NCI-H2107 treated with DMSO at 0.1 percent for 48 hours (cell line): Measurements from ENCODE around the gene TMEM235.
A peak's percentile ranks its signal among the peaks of the same experiment; 100 is the strongest.

ENCODE experiments used
- DNase-seq: peaks from one replicate; lab custom pipeline; 2025; ENCODE audit not compliant: unreplicated experiment; lab: John Stamatoyannopoulos, UW

Gene TMEM235

GRCh38 chr17:78230996-78231935, at the start of gene TMEM235:
Gene TMEM235 (plus strand): TSS chr17:78231631. CDS start chr17:78232024, 393 bp downstream.
- no peak for DNase-seq

DNA sequence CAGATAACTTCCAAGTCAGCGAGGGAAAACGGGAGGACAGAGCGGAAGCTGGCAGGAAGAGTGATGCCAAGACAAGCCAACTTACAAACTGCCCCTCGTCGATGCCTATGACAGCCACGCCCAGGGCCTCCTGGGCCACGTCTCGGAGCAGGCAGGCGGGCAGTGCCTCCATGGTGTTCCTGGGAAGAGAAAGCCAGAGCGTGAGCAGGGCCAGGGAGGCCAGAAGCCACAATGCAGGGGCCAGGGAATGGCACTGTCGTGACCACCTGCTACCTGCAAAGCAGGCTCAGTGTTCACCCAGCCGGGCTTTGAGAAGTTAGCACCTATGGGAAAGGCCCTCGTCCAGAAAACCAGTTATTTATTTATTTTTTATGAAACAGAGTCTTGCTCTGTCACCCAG, 48.9 kb upstream of the TMEM235 start:
- DNase-seq: no peak

GRCh38 chr17:78183916-78184315, 47.5 kb upstream of the TMEM235 start:
- no peak for DNase-seq

DNA sequence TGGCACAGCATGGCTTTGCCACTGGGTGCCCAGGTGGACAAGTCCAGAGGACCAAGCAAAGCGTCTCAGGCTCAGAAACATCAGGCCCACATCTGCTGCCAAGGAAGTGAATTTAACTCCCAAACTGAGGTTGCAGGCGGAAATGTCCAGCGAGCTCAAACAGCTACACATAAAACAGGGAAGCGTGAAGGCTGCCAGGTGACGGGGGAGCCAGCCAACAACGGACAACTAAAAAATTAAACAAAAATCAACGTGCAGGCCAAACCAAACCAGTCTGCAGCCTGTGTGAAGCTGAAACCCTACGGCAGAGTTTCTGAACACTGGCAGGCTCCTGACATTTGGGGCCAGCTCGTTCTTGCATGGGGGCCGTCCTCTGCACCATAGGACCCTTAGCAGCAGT, 47.1 kb upstream of the TMEM235 start:
- no peak for DNase-seq

GRCh38 chr17:78184868-78185267, 46.6 kb upstream of the TMEM235 start:
- no peak for DNase-seq

- DNase-seq: no peak
Observed at GRCh38 chr17:78185981-78186691, 45.3 kb upstream of the TMEM235 start.

- DNase-seq: peak; percentile 86
Observed at GRCh38 chr17:78186692-78187595, 44.5 kb upstream of the TMEM235 start, which contains the start of the genes AFMID and TK1. Gene AFMID (plus strand): TSS chr17:78187362. CDS start chr17:78187371, 9 bp downstream. Gene TK1 (minus strand): TSS chr17:78187052. CDS start chr17:78186994, 58 bp downstream.

DNA sequence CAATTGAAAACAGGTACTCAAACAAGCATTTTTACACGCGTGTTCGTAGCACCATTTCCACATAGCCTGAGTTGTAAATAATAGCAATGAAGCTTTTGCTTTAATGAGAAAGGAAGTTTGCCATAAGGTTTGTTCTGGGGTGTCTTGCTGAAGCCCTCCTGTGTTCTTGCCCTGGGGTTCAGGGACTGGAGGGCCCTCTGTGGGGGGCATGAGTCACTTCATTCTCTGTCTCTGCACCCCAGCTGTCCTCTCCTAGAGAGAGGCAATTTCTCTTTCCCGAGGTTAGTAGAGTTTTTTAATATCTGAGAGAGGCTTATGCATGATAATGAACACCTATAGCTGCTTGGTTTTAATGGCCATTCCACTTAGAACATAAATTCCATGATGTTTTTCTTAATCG, 34.7 kb upstream of the TMEM235 start:
- DNase-seq: no peak

- DNase-seq: peak; percentile 44
Observed at GRCh38 chr17:78197147-78197832, 34.1 kb upstream of the TMEM235 start.

DNA sequence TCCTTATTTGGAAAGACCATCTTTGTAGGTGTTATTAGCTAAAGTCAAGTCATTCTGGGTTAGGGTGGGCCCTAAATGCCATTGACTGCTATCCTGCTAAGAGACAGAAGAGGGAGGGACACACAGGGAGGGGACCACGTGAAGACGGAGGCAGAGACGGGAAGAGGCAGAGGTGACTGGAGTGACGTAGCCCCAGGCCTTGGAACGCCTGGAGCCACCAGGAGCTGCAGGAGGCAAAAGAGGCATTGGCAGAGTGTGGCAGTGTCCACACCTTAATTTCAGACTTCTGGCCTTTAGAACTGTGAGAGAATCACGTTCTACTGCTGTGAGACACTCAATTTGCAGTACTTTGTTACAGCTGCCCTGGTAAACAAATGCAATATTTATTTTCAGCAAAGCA, 31.0 kb upstream of the TMEM235 start:
- DNase-seq: no peak

GRCh38 chr17:78202666-78203065, 28.8 kb upstream of the TMEM235 start:
- no peak for DNase-seq

DNA sequence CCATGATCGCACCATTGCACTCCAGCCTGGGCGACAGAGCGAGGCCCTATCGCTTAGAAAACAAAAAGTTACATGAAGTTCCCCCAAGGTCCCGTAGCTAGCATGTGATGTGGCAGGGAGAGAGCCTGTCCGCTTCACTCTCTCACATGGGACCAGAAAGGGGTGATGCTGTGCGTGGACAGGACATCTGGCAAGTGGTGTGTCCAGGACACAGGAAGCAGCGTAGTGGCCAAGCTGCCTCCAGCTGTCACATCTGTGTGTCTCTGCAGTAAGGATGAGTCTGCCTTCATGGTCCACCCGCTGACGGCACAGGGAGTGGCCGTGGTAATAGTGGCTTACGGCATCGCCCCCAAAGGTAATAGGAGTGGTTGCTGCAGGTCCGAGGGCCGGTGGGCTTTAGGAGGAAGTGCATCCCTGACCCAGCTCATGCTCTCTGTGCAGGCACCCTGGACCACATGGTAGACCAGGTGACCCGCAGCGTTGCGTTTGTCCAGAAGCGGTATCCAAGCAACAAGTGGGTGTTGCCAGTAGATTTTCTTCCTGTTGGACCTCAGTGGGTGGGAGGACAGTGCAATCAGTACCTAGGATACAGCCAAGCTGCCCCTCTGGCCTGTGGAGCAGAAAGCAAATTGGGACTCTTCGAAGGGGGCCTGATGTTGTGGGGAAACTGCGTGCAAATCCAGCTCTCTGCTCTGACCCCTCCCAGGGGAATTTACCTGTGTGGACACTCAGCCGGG, 26.9 kb upstream of the TMEM235 start:
- no peak for DNase-seq

GRCh38 chr17:78205124-78205775, 26.2 kb upstream of the TMEM235 start:
- DNase-seq: no peak

DNA sequence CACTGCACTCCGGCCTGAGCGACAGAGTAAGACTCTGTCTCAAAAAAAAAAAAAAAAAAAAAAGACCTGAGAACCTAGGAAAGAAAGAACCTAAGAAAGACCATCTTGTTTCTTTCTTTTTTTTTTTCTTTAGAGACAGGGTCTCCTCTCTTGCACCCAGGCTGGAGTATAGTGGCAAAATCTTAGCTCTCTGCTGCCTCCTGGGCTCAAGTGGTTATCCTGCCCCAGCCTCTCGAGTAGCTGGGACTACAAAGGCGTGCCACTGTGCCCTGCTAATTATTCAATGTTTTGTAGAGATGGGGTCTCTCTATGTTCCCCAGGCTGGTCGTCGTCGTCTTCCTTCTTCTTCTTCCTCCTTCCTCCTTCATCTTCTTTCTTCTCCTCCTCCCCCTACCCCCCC, 25.1 kb upstream of the TMEM235 start:
- no peak for DNase-seq

DNA sequence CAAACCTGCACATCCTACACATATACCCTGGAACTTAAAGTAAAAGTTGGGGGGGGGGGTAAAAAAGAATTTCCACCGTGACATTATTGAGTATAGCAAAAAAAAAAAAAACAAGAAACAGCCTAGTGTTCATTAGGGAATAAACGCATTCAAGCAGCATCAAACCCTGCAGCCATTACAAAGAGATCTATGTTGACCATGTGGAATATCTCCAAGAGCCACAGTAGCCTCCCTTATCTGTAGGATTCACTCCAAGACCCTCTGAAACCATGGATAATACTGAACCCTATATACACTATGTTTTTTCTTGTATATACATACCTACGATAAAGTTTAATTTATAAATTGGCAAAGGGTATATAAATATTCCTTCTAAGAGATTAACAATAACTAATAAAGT, 22.9 kb upstream of the TMEM235 start:
- DNase-seq: no peak

DNA sequence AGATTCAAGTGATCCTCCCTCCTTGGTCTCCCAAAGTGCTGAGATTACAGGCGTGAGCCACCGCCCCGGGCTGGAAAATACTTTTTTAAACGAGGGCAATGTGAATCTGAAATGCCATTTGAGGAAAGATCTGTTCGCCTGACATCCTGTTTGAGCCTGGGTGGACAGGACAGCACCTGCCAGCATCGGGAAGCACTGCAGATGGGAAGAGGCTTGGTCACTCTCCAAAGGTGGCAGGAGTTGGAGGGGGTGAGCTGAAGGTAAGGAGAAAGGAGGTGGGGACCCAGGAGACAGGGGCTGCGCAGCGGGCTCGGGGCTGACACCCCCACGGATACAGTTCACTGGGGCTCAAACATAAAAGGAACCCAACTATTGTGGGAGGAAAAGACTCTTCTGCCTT, 21.3 kb upstream of the TMEM235 start:
- DNase-seq: no peak

- no peak for DNase-seq
Observed at GRCh38 chr17:78211032-78211431, 20.4 kb upstream of the TMEM235 start.

DNA sequence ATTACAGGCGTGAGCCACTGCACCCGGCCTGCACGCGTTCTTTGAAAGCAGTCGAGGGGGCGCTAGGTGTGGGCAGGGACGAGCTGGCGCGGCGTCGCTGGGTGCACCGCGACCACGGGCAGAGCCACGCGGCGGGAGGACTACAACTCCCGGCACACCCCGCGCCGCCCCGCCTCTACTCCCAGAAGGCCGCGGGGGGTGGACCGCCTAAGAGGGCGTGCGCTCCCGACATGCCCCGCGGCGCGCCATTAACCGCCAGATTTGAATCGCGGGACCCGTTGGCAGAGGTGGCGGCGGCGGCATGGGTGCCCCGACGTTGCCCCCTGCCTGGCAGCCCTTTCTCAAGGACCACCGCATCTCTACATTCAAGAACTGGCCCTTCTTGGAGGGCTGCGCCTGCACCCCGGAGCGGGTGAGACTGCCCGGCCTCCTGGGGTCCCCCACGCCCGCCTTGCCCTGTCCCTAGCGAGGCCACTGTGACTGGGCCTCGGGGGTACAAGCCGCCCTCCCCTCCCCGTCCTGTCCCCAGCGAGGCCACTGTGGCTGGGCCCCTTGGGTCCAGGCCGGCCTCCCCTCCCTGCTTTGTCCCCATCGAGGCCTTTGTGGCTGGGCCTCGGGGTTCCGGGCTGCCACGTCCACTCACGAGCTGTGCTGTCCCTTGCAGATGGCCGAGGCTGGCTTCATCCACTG, 17.3 kb upstream of the TMEM235 start, which contains the start of gene BIRC5:
Gene BIRC5, plus strand, starts transcription at position 238 of the 690 bp plus-strand sequence. Its CDS starts 64 bp downstream, at position 302.
- DNase-seq: peak; percentile 69
